ENCODE measurements around the gene PRKG1. TPM values are rescaled to one million over a fixed set of nuclear protein-coding genes. Genes with fewer than 3 reads are reported as not detected.

Gene PRKG1
- total RNA-seq, 2 experiments from 2014 or later, result not detected

- CTCF ChIA-PET, result no interaction called here
- no peak for DNase-seq
- Mint-ChIP-seq H3K4me1 (ENCODE audit: low read depth) (no peaks in the 10 kb centered on the region), H3K27ac (no peak overlapping the region), H3K27me3 (no peaks in the 10 kb centered on the region), H3K36me3 (no peaks in the 10 kb centered on the region), H3K9me3 (no peaks in the 10 kb centered on the region), H3K4me3 (no peak overlapping the region)
- POLR2A ChIA-PET, result no interaction called here
- intact Hi-C loops (cut with micrococcal nuclease), result no loop called here
Measured at GRCh38 chr10:52111101-52111891, 1037.0 kb downstream of the PRKG1 start.

GRCh38 chr10:52115823-52116222, 1041.5 kb downstream of the PRKG1 start:
- DNase-seq, result no peak
- intact Hi-C loops (cut with micrococcal nuclease), result no loop called here
- H3K4me3 Mint-ChIP-seq, result no peak overlapping the region
- POLR2A ChIA-PET, result no interaction called here
- no peaks in the 10 kb centered on the region for H3K4me1 Mint-ChIP-seq (ENCODE audit: low read depth)
- no peaks in the 10 kb centered on the region for H3K9me3 Mint-ChIP-seq
- no peak overlapping the region for H3K27ac Mint-ChIP-seq
- no peaks in the 10 kb centered on the region for H3K27me3 Mint-ChIP-seq
- CTCF ChIA-PET, result no interaction called here
- no peaks in the 10 kb centered on the region for H3K36me3 Mint-ChIP-seq

- CTCF ChIA-PET, result no interaction called here
- Mint-ChIP-seq H3K9me3 (no peaks in the 10 kb centered on the region), H3K4me1 (ENCODE audit: low read depth) (no peaks in the 10 kb centered on the region), H3K27me3 (no peaks in the 10 kb centered on the region), H3K27ac (no peak overlapping the region), H3K36me3 (no peaks in the 10 kb centered on the region), H3K4me3 (no peak overlapping the region)
- POLR2A ChIA-PET, result no interaction called here
- intact Hi-C loops (cut with micrococcal nuclease), result no loop called here
- DNase-seq, result no peak
Measured at GRCh38 chr10:52119507-52119906, 1045.2 kb downstream of the PRKG1 start.

- intact Hi-C loops (cut with micrococcal nuclease), result no loop called here
- CTCF ChIA-PET, result no interaction called here
- POLR2A ChIA-PET, result no interaction called here
Measured at GRCh38 chr10:52121688-52122087, 1047.4 kb downstream of the PRKG1 start.

GRCh38 chr10:52128056-52128683, 1053.9 kb downstream of the PRKG1 start:
- no peaks in the 10 kb centered on the region for H3K4me1 Mint-ChIP-seq (ENCODE audit: low read depth)
- no peak overlapping the region for H3K4me3 Mint-ChIP-seq
- DNase-seq, result no peak
- H3K27ac Mint-ChIP-seq, result no peak overlapping the region
- H3K9me3 Mint-ChIP-seq, result no peaks in the 10 kb centered on the region
- ChIA-PET CTCF (no interaction called here), POLR2A (no interaction called here)
- H3K27me3 Mint-ChIP-seq, result no peaks in the 10 kb centered on the region
- intact Hi-C loops (cut with micrococcal nuclease), result no loop called here
- no peaks in the 10 kb centered on the region for H3K36me3 Mint-ChIP-seq

More at GRCh38 chr10:52121688-52122087, 1047.4 kb downstream of the PRKG1 start:
- no peak for DNase-seq
- Mint-ChIP-seq H3K36me3 (no peaks in the 10 kb centered on the region), H3K4me3 (no peak overlapping the region), H3K4me1 (ENCODE audit: low read depth) (no peaks in the 10 kb centered on the region), H3K9me3 (no peaks in the 10 kb centered on the region), H3K27me3 (no peaks in the 10 kb centered on the region), H3K27ac (no peak overlapping the region)

GRCh38 chr10:52129410-52130178, 1055.3 kb downstream of the PRKG1 start:
- no peak for DNase-seq
- Mint-ChIP-seq H3K27me3 (no peaks in the 10 kb centered on the region), H3K36me3 (no peaks in the 10 kb centered on the region), H3K27ac (no peak overlapping the region), H3K9me3 (no peaks in the 10 kb centered on the region), H3K4me1 (ENCODE audit: low read depth) (no peaks in the 10 kb centered on the region), H3K4me3 (no peak overlapping the region)
- ChIA-PET POLR2A (no interaction called here), CTCF (no interaction called here)
- intact Hi-C loops (cut with micrococcal nuclease), result no loop called here

- intact Hi-C loops (cut with micrococcal nuclease), result no loop called here
- Mint-ChIP-seq H3K27ac (no peak overlapping the region), H3K36me3 (no peaks in the 10 kb centered on the region), H3K4me3 (no peak overlapping the region), H3K4me1 (ENCODE audit: low read depth) (no peaks in the 10 kb centered on the region), H3K27me3 (no peaks in the 10 kb centered on the region), H3K9me3 (no peaks in the 10 kb centered on the region)
- ChIA-PET POLR2A (no interaction called here), CTCF (no interaction called here)
- DNase-seq, result no peak
Measured at GRCh38 chr10:52135101-52135500, 1060.8 kb downstream of the PRKG1 start.

GRCh38 chr10:52136921-52137320, 1062.6 kb downstream of the PRKG1 start:
- no peaks in the 10 kb centered on the region for H3K27me3 Mint-ChIP-seq
- intact Hi-C loops (cut with micrococcal nuclease), result no loop called here
- no peak overlapping the region for H3K4me3 Mint-ChIP-seq
- no peaks in the 10 kb centered on the region for H3K4me1 Mint-ChIP-seq (ENCODE audit: low read depth)
- H3K27ac Mint-ChIP-seq, result no peak overlapping the region
- no peaks in the 10 kb centered on the region for H3K36me3 Mint-ChIP-seq
- POLR2A ChIA-PET, result no interaction called here
- CTCF ChIA-PET, result no interaction called here
- H3K9me3 Mint-ChIP-seq, result no peaks in the 10 kb centered on the region
- DNase-seq, result no peak

GRCh38 chr10:52143338-52143737, 1069.1 kb downstream of the PRKG1 start:
- H3K4me3 Mint-ChIP-seq, result no peak overlapping the region
- no peaks in the 10 kb centered on the region for H3K36me3 Mint-ChIP-seq
- H3K9me3 Mint-ChIP-seq, result no peaks in the 10 kb centered on the region
- no peak overlapping the region for H3K27ac Mint-ChIP-seq
- DNase-seq, result no peak
- H3K4me1 Mint-ChIP-seq (ENCODE audit: low read depth), result no peaks in the 10 kb centered on the region
- H3K27me3 Mint-ChIP-seq, result no peaks in the 10 kb centered on the region
- intact Hi-C loops (cut with micrococcal nuclease), result no loop called here
- CTCF ChIA-PET, result interaction anchor here (0.5 kb wide), 1 partner anchor 639 kb away, joined by 3 read pairs; no protein-coding TSS in a partner anchor
- POLR2A ChIA-PET, result interaction anchor here (0.6 kb wide), 1 partner anchor 184 kb away, joined by 3 read pairs; no protein-coding TSS in a partner anchor

- Mint-ChIP-seq H3K4me1 (ENCODE audit: low read depth) (no peaks in the 10 kb centered on the region), H3K9me3 (no peaks in the 10 kb centered on the region), H3K27me3 (no peaks in the 10 kb centered on the region), H3K4me3 (no peak overlapping the region), H3K27ac (no peak overlapping the region), H3K36me3 (no peaks in the 10 kb centered on the region)
- intact Hi-C loops (cut with micrococcal nuclease), result no loop called here
- POLR2A ChIA-PET, result no interaction called here
- CTCF ChIA-PET, result no interaction called here
- DNase-seq, result no peak
Measured at GRCh38 chr10:52145636-52146035, 1071.3 kb downstream of the PRKG1 start.

GRCh38 chr10:52146766-52147165, 1072.5 kb downstream of the PRKG1 start:
- CTCF ChIA-PET, result interaction anchor here (0.6 kb wide), 1 partner anchor 196 kb away, joined by 3 read pairs; no protein-coding TSS in a partner anchor
- intact Hi-C loops (cut with micrococcal nuclease), result no loop called here

GRCh38 chr10:52170776-52171175, 1096.5 kb downstream of the PRKG1 start:
- Mint-ChIP-seq H3K4me3 (no peak overlapping the region), H3K4me1 (ENCODE audit: low read depth) (no peaks in the 10 kb centered on the region)
- POLR2A ChIA-PET, result no interaction called here

More at GRCh38 chr10:52146766-52147165, 1072.5 kb downstream of the PRKG1 start:
- Mint-ChIP-seq H3K27ac (no peak overlapping the region), H3K9me3 (no peaks in the 10 kb centered on the region), H3K36me3 (no peaks in the 10 kb centered on the region), H3K4me1 (ENCODE audit: low read depth) (no peaks in the 10 kb centered on the region), H3K4me3 (no peak overlapping the region), H3K27me3 (no peaks in the 10 kb centered on the region)
- POLR2A ChIA-PET, result no interaction called here
- DNase-seq, result no peak

More at GRCh38 chr10:52170776-52171175, 1096.5 kb downstream of the PRKG1 start:
- CTCF ChIA-PET, result no interaction called here
- H3K27ac Mint-ChIP-seq, result no peak overlapping the region
- DNase-seq, result no peak
- no peaks in the 10 kb centered on the region for H3K27me3 Mint-ChIP-seq
- intact Hi-C loops (cut with micrococcal nuclease), result no loop called here
- peaks cover 6% of the 10 kb centered on the region for H3K9me3 Mint-ChIP-seq
- no peaks in the 10 kb centered on the region for H3K36me3 Mint-ChIP-seq
